Pancreas (tissue), 10 donors: ENCODE data around the gene MYL6. TPM values are rescaled to one million over a fixed set of nuclear protein-coding genes. Genes with fewer than 3 reads are reported as not detected.

Experiments
- ATAC-seq, 4 donors: fragments of 200-7000 bp; cut with Tn5 transposase; one replicate each; pipeline versions ENCODE4 v1.8.0 to v1.9.1; 2020; ENCODE audit warnings: mild to moderate bottlenecking in 4 of 4, moderate library complexity in 4 of 4
- DNase-seq, 6 donors: peaks; one replicate each; pipeline ENCODE4 v3.0.0-alpha.2; 2020
- FAIRE-seq: peaks from 2 replicates; lab custom pipeline; 2012; peaks lifted over from hg19 to GRCh38; lab: Jason Lieb, UNC
- H3K27ac ChIP-seq, 4 donors: fragments of 200-600 bp; sonication (generic); 1 replicate in 3 of 4; 2 replicates in 1 of 4; pipeline versions ENCODE4 v1.5.0 to v1.8.0; 2020
- H3K27me3 ChIP-seq, 4 donors: fragments of 200-600 bp; one replicate each; pipeline ENCODE4 v1.8.0; 2021
- H3K36me3 ChIP-seq, 3 donors: fragments of 200-600 bp; sonication (generic) in 1 of 3; one replicate each; pipeline versions ENCODE4 v1.5.0 to v1.8.0; 2020 to 2021
- H3K4me1 ChIP-seq, 3 donors: fragments of 200-600 bp; one replicate each; pipeline ENCODE4 v1.8.0; 2021
- H3K4me3 ChIP-seq, 4 donors: fragments of 200-600 bp; sonication (generic) in 2 of 4; one replicate each; pipeline versions ENCODE4 v1.5.0 to v1.8.0; 2020 to 2021
- H3K9me3 ChIP-seq, 4 donors: fragments of 200-600 bp; one replicate each; pipeline ENCODE4 v1.8.0; 2021
- WGBS, 2 donors: extraction: QIAGEN DNeasy Blood & Tissue Kit; methylation state at CpG; one replicate each; pipeline ENCODE4 v1.1.7; 2013; 5-methylcytosine and 5-hydroxymethylcytosine counted together
- intact Hi-C, 3 donors: fragments of 100-400 bp; cut with DNase I; formaldehyde crosslinking; loops; one replicate each; pipeline versions ENCODE4 v1.11.1 to v1.14.2; 2022
- polyA plus RNA-seq, 2 donors: library from polyadenylated mRNA; stranded (reverse); fragments of 200-250 nt; gene quantifications; one replicate each; pipeline ENCODE4 v1.2.3, GENCODE V29; 2013
- total RNA-seq, 6 donors: library from RNA; stranded (reverse); fragmentation: NEBNext Ultra II Directional in 4 of 6; extraction: Animal tissue kit (Norgen Biotek cat#: 25700) in 4 of 6; gene quantifications; one replicate each; pipeline versions ENCODE4 v1.2.1 to v1.2.4, GENCODE V29; 2021 to 2023
- TF ChIP-seq, protein P1 (sequence below), 4 donors: fragments of 200-600 bp; sonication (generic) in 3 of 4; IDR thresholded peaks; one replicate each; pipeline versions ENCODE4 v1.5.0 to v1.8.0; 2021; ENCODE audit warnings: antibody characterized with exemption in 4 of 4
- donor health status: healthy with polysubstance abuse.
- donor health status: DM: no; HTN: no; CAD: no; lungs with moderate emphysema.
- donor health status: DM: no; HTN: no; CAD: no.
- donor health status: control.
- donor health status: control.
- donor health status: Bipolar disorder and iron deficiency.
- donor health status: DM: yes; HTN: yes; CAD: no.
- donor health status: DM: no; HTN: no; CAD: no.
- donor health status: DM: no; HTN: no; CAD: no.
- donor health status: DM: yes; HTN: yes; CAD: no.

The MYL6 gene
- total and polyA plus RNA-seq, 8 donors = 270 to 1,217 (median 512) TPM

DNA sequence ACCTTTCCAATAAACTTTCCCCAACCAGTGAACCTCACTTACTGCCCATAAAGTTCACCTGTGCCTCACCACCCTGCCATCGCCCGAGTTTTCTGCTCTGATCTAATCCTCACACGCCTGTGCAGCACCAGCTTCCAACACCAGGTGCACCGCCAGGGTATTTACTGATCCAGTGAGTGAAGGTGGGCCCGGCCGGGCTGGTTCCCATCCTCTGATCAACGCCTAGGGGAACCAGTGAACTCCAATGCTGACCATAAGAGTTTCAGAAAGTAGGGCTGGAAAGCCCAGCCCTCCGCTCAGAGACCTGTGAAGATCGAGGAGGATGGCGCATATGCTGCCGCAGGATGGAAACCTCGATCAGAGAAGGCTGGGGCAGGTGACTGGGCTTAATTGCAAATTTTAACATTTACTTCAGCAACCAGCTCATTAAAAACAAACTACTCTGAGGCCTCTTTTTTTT, 6.5 kb upstream of the MYL6 start:
- WGBS, 2 donors = 2 to 4% methylated on average over 12 of the region's 12 CpGs
- H3K27ac ChIP-seq = peak overlapping the region; percentile 80 to 96 (median 88)
- ATAC-seq (peak; percentile 64 to 81 (median 68)), DNase-seq (peak; percentile 47 to 82 (median 67)), FAIRE-seq (no peak)
- H3K4me1 ChIP-seq = peaks cover 5 to 18% (median 13%) of the 10 kb centered on the region in 3 donors
- H3K9me3 ChIP-seq = no peaks in the 10 kb centered on the region
- TF ChIP-seq, protein P1, sequence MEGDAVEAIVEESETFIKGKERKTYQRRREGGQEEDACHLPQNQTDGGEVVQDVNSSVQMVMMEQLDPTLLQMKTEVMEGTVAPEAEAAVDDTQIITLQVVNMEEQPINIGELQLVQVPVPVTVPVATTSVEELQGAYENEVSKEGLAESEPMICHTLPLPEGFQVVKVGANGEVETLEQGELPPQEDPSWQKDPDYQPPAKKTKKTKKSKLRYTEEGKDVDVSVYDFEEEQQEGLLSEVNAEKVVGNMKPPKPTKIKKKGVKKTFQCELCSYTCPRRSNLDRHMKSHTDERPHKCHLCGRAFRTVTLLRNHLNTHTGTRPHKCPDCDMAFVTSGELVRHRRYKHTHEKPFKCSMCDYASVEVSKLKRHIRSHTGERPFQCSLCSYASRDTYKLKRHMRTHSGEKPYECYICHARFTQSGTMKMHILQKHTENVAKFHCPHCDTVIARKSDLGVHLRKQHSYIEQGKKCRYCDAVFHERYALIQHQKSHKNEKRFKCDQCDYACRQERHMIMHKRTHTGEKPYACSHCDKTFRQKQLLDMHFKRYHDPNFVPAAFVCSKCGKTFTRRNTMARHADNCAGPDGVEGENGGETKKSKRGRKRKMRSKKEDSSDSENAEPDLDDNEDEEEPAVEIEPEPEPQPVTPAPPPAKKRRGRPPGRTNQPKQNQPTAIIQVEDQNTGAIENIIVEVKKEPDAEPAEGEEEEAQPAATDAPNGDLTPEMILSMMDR (IDR thresholded peaks at IDR 0.05) = peak in 3 of 4 donors; percentile 20 to 48 (median 22)
- no peaks in the 10 kb centered on the region for H3K36me3 ChIP-seq
- no peaks in the 10 kb centered on the region for H3K27me3 ChIP-seq
- H3K4me3 ChIP-seq = peak overlapping the region; percentile 15 to 59 (median 55)
- intact Hi-C loops = no loop called here

DNA sequence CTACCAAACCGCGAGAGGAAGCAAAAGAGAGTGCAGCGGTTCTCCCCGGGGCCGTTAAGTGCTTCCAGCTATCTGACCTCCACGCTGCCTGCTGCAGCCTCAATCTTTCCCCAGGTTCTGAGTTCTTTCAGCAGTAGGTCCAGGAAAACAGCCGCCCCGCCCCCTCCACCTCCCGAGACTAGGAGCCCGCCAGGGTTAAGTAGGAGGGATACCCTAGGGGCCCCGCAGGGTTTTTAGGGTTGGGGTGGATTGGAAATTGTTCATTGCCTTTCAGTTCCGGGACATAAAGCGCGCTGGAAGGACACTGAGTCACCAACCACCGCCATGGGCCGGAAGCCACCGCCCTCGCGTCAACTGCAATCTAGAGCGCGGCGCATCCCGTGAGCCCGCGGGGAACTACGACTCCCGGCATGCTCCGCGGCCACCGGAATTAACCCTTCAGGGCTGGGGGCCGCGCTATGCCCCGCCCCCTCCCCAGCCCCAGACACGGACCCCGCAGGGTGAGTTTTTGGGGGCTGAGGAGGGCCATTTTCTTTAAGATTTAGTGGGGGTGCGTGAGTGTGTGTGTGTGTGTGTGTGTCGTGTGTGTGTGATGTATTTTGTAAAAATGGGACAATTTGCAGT, 5.9 kb upstream of the MYL6 start, which contains the start of gene MYL6B:
Gene MYL6B, plus strand, starts transcription at position 456 of the 624 bp plus-strand sequence. CDS start 1,332 bp downstream, outside the sequence.
- Histone ChIP-seq H3K27ac (peak within 1 kb of the TSS; percentile 80 to 96 (median 88)), H3K4me3 (peak within 1 kb of the TSS; percentile 15 to 59 (median 55)), H3K27me3 (no peaks in the 10 kb centered on the region), H3K4me1 (peaks cover 5 to 15% (median 8%) of the 10 kb centered on the region in 3 donors), H3K36me3 (no peaks in the 10 kb centered on the region), H3K9me3 (no peaks in the 10 kb centered on the region)
- TF ChIP-seq, protein P1 (IDR thresholded peaks at IDR 0.05) = no peak
- intact Hi-C loops = no loop called here
- 0% methylated on average over 37 of the region's 37 CpGs for WGBS, 2 donors
- FAIRE-seq = no peak
- peak; percentile 88 to 96 (median 92) for DNase-seq
- ATAC-seq = peak; percentile 91 to 97 (median 97)

DNA sequence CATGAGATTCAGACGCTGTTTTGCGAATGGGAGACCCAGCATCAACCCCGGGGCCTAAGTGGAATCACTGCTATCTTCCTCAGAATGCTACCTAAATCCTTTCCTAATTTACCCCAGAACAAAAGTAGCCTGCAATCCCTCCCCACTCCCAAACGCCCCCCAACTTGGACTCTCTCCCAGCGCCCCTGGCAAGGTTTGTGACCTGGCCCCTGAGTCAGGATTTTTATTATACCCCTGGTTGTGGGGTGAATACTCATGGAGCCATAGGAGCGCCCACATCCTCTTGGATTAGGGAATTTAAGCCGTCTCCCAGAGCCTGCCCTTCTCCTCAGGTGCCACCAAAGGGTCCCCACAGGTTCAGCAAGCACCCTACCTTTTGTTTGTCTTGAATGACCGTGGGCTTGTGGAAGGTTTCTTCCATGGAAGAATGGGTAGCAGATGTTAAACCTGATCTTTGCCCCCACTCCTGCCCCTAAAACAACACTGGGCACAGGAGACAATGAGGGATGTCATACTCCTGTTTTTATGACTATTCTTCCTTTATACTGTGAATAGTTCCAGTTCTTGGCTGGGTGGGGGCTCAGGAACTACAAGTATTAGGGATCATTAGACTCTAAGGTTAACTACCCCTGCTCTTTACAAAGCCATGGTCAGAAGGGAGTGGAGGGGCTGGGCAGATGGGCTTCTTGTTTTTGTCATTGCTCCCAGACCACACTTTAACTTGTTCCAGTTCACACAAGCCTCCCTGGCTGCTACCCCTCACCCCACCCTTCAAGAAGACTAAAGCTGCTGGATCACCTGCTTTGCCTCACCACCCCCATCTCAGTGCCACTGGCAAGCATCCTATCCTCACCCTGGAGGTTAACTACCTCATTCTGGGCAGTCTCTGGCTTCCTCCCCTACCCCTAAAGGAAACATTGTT, 5.1 kb upstream of the MYL6 start:
- 10 to 15% methylated on average over 8 of the region's 8 CpGs for WGBS, 2 donors
- H3K27ac ChIP-seq = peak overlapping the region in 1 of 4 donors; percentile 96
- no peak for FAIRE-seq
- no peak for DNase-seq
- TF ChIP-seq, protein P1 (IDR thresholded peaks at IDR 0.05) = no peak
- H3K4me1 ChIP-seq = peaks cover 5 to 15% (median 8%) of the 10 kb centered on the region in 3 donors
- peak overlapping the region; percentile 15 to 59 (median 55) for H3K4me3 ChIP-seq
- no peaks in the 10 kb centered on the region for H3K27me3 ChIP-seq
- H3K36me3 ChIP-seq = no peaks in the 10 kb centered on the region
- H3K9me3 ChIP-seq = no peaks in the 10 kb centered on the region
- intact Hi-C loops = no loop called here
- no peak for ATAC-seq

DNA sequence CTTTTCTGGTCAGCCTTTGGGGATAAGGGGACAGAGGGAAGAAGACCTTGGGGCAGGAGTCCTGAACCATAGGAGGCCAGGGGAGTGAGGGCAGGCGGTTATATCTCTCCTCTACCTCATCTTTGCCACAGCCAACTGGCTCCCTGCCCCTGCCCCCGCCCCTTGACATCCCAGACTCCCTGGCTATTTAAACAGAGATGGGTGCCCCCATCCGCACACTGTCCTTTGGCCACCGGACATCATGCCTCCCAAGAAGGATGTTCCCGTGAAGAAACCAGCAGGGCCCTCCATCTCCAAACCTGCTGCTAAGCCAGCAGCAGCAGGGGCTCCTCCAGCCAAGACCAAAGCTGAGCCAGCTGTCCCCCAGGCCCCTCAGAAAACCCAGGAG, 4.5 kb upstream of the MYL6 start:
- H3K4me3 ChIP-seq = no peak overlapping the region
- 77 to 87% methylated on average over 5 of the region's 5 CpGs for WGBS, 2 donors

More for the DNA sequence above, 4.5 kb upstream of the MYL6 start:
- FAIRE-seq (no peak), ATAC-seq (no peak), DNase-seq (no peak)
- Histone ChIP-seq H3K27me3 (no peaks in the 10 kb centered on the region), H3K27ac (no peak overlapping the region), H3K36me3 (no peaks in the 10 kb centered on the region), H3K4me1 (peaks cover 5 to 15% (median 8%) of the 10 kb centered on the region in 3 donors), H3K9me3 (no peaks in the 10 kb centered on the region)
- intact Hi-C loops = no loop called here
- TF ChIP-seq, protein P1 (IDR thresholded peaks at IDR 0.05) = no peak
